GM18511 (cell line): ENCODE measurements around the gene GRM4.

Experiments used
- ATAC-seq: cut with Tn5 transposase; IDR thresholded peaks from one replicate; pipeline ENCODE4 v1.9.1; 2021; ENCODE audit warnings: mild to moderate bottlenecking, moderate library complexity; ENCODE audit not compliant: unreplicated experiment

Gene GRM4

DNA sequence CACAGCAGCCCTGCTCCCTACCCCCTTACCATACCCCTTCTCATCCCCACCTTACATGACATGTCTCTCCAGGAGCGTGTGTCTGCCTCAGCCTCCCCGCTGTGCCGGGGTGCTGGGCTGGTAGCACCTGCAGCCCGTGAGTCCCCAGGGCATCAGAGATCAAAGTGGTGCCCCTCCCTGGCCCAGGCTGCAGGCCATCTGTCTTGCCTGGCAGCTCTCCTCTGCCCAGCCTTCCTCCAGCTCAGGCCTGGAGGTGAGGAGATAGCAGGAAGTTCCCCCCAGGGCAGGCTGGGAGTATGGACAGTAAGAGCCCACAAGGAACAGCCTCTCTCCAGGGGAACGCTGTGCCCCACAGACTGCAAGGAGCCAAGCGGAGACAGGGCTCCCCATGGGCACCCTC, 35.3 kb downstream of the GRM4 start:
- ATAC-seq: no peak

DNA sequence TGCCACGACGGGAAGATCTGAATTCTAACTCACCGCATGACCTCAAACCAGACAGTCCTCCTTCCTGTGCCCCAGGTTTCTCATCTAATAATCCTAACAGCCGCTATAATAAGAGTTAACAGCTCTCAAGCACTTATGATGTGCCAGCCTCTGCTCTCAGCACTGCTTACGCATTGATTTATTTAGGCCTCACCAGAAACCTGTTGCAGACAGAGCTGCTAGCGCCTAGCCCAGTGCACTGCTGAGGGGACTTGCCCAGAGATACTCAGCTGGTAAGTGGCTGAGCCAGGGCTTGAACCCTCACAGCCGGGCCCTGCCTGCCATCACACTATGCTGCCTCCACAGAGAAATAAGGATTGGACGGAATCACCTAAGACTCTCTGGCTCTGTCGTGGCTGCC, 37.7 kb downstream of the GRM4 start:
- no peak for ATAC-seq

DNA sequence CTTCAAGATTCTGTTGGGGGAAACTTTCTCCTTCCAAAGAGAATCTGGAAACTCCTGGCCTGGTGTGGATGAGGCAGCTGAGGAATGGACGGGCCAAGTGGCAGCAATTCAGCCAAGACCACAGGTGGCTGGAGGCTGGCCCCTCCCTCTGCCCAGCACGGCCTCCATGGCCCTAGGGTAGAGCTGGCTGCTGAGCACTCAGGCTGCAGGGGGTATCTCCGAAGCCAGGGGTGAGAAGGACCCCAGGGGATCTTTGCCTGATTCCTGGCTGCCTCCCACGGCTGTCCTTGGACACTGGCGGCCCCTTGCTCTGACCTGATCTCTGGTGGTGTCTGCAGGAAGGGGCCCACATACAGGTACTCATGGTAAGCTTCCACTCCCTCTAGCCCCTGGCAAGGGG, 39.0 kb downstream of the GRM4 start:
- ATAC-seq: no peak

DNA sequence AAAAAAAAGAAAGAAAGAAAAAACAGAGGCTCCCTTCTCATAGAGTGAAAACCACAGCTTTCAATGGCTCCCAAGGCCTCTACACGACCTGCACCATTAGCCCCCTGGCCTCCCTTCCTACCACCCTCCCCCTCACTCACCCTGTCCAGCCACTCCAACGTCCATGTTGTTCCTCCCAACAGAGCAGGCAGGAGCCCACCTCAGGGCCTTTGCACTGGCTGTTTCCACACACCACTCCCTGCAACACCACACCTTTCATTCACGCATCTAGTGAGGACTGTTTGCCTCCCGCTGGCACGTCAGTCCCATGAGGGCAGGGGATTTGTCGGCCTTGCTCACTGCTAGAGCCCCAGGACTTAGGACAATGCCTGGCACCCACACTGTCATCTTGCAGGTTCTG, 39.5 kb downstream of the GRM4 start:
- ATAC-seq: no peak

DNA sequence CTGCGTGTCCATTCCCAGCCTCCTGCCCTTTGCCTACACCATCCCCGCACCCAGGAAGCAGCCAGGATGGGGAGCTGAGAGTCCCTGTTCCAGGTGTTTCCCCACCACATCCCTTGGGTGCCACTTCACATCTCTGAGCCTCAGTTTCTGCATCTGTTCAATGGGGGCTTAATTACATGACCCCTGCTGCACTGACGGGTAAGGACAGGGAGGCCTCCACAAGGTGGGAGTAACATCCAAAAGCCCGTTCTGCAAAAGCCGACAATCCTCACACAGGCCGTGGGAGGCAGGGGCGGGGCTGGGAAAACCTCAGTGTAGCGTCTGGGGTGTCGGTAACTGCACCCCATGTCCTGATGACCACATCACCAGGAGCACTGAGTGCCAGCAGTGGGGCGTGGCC, 41.3 kb downstream of the GRM4 start:
- no peak for ATAC-seq

DNA sequence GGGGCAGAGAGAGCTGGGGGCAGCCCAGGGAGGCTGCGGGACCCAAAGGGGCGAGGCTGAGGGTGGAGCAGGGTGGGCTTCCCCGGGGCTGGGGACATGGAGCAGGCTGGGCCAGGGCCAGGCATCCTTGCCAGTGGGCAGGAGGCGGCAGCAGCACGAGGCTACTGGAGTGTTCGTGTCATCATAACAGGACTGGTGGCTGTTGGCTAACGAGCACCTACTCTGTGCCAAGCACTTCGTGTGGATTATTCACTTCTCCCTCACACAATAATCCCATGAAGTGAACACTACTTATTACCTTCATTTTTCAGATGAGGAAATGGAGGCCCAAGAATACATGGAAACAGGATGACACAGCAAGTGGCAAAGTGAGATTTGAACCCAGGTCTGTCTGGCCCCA, 41.7 kb downstream of the GRM4 start:
- ATAC-seq: no peak

DNA sequence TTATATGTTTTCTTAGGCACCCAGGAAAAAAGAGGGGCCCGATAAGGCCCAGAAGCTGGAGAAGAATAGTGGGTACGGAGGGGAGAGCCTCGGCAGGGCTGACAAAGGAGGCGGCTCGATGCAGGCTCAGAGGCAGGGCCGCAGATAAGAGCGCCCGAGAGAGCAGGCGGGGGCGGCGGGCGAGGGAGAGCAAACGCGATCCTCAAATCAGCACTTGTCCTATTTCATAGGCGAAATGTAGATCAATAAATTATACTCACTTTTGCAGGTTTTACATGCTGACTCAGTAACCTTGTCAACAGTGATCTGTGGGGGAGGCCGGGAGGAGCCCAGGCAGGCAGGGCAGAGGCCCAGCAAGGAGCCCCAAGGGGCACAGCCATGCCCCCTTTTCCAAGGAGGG, 42.6 kb downstream of the GRM4 start:
- no peak for ATAC-seq

DNA sequence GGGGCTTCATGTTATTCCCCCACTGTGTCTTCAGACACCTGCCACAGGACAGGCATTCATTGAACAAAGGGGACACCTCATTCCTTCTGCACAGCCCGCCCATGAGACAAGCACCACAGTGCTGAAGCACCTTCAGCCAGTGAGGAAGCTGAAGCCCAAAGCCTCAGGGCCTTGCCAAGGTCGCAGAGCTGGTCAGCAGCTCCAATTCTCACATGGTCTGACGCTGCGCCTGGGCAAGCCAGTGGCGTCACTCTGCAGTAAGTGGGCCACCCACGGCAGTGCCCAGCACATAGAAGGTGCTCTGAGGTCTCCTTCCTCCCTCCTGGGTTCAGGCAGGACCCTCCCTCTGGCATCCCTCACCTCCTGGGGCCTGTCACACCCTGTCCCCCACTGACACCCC, 43.2 kb downstream of the GRM4 start:
- no peak for ATAC-seq

DNA sequence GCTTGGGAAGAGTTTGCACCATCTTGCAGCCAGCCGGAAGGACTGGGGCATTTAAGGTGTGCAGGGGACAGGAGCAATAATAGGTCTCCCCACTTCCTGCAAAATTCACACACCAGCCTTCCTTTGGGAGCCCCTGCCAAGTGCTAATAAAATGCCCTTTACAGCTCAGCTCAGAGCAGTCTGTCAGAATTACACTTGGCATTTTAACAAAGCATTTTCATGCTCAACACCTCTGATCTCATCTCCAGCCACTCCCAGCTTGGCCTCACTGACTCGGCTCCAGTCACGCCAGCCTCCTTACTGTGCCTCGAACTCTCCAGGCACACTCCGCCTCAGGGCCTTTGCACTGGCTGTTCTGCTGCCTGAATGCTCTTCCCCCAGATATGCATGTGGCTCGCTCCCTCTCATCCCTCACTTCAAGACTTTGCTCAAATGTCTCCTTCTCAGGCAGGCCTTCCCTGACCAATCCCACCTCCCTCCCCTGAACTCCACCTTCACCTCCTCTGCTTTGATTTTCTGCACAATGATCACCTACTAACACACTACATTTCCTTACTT, 43.7 kb downstream of the GRM4 start:
- ATAC-seq: no peak

DNA sequence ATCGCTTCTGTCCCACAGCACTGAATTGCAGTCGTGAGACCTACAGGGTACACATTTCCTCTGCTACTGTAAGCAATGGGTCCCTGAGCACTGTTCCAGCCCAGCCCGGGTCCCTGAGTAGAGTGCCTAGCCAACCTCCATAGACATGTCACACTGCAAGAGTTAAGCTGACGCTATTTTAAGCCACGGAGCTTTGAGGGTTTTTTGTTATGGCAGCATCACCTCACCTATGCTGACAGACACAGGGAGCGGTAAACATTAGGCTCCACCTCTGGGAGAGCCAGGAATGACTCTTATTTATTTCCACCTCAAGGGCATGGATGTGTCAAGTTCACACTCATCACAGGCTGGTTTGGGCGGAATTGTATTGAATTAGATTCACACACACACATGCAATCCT, 45.1 kb downstream of the GRM4 start:
- ATAC-seq: no peak

DNA sequence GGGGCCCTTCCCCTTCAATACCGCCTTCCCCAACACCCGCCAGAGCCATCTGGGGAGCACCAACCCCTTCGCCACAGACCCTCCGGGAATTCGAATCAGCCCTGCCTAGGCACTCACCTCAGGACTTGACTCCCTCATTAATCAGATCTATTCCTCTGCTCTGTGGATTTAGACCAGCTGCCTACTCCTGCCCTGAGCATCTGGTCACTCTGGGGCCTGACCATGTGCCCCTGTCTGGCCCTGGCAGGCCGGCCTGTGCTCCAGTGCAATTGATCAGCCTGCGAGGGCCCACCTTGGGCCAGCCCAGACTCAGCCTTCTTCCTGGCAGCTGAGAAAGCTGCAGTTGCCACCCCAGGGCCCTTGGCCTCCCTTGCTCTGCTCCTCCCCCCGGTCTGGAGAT, 46.0 kb downstream of the GRM4 start:
- ATAC-seq: no peak

DNA sequence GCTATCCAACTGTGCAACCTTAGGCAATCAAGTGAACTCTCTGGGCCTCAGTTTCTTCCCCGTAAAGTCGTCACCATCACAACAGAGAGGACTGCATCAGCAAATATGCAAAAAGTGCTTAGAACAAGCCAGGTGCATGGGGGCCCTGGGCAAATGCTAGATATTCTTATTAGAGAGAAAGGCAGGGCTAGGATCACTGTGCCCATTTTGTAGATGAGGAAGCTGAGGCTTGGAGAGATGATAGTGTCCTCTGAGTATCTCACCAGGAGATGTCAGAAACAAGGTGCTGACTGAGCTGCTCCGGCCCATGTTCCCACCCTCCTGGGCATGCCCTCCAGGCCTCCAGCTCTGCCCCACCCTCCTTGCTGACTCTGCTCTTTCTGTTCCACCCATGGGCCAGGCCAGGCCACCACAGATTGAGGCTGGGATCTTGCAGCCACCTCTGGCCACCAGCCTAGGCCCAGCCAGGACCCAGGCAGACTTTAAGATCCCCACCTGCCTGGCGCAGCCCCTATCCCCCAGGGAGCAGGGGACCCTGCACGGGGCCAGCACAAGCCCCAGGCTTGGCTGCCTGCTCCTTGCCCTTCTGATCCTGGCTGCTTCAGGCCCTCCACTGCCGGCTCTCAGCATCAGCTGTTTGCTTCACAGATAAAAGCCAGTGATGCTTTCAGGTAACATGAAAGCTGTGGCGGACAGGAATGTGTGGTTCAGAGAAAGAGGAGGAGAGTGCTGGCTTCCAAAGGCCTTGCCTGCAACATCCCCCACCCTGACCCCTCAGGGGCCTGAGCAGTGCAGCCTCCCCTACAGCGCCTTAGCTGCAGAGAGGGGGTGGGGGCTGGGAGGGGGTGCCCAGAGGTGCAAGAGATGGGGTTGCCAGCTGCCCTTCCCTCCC, 47.6 kb downstream of the GRM4 start:
- ATAC-seq: no peak

DNA sequence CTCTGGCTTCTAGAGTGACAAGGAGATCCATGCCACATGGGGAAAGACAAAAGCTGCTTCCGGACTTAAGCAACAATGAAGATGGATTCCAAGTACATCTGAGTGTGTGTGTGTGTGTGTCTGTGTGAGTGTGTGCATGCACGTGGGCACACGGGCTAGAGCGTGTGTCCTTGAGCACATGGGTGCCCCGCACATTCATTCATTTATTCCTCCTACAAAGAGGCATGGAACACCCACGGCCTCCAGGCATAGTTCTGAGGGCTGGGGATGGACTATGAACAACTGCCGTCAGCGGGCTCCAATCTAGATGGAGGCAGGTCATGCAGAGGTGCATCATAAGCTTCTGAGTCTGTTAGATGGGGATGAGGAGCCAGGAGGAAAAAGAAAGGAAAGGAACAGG, 49.1 kb downstream of the GRM4 start:
- no peak for ATAC-seq

DNA sequence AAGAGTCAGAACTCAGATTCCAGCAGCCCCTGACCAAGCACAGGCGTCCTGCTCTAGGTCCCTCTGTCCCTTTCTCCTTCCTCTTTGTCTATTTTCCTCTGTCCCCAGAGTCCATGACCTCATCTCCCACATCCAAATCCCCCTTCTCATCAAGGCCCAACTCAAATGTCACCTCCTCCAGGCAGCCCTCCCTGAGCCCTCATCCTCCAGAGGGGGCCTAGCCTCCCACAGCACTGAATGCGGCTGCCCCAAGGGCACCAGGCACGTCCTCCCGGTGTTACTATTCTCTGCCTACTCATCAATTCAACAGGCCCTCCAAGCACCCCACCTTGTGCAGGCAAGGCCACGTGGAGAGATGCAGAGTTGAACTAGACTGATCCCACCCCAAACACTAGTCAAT, 49.7 kb downstream of the GRM4 start:
- no peak for ATAC-seq

DNA sequence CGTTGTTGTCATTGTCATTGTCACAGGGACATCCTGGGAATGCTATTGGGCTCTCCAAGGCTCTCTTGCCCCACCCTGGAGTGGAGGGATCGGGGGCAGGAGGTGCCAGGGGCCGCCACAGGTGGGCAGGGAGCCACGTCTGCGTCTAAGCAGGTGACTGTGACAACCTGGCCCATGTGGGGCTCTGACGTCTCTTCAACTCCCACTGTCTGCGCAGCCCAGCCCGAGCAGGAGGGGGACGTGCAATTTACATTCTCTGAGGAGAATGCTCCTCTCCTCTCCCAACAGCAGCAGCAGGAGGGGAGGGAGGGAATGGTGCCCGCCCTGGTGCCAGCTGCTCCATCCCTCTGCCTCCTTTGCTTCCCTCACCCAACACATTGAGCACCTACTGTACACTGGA, 50.1 kb downstream of the GRM4 start:
- ATAC-seq: no peak

DNA sequence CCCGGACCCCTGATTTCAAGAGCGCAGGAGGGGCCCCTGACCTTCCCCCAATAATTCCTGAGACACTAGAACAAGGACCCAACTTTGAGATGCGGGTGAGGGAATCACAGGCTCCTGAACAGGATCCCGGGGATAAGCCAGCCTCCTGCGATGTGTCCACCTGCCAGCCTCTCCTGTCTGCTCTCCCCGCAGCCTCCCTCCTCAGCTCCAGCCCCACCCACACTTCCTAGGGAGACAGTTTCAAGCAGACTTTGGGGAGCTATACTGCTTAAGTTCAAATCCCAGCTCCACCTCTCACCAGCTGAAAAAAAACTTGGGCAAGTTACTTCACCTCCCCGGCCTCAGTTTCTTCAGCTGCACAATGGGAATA, 50.8 kb downstream of the GRM4 start:
- ATAC-seq: no peak

DNA sequence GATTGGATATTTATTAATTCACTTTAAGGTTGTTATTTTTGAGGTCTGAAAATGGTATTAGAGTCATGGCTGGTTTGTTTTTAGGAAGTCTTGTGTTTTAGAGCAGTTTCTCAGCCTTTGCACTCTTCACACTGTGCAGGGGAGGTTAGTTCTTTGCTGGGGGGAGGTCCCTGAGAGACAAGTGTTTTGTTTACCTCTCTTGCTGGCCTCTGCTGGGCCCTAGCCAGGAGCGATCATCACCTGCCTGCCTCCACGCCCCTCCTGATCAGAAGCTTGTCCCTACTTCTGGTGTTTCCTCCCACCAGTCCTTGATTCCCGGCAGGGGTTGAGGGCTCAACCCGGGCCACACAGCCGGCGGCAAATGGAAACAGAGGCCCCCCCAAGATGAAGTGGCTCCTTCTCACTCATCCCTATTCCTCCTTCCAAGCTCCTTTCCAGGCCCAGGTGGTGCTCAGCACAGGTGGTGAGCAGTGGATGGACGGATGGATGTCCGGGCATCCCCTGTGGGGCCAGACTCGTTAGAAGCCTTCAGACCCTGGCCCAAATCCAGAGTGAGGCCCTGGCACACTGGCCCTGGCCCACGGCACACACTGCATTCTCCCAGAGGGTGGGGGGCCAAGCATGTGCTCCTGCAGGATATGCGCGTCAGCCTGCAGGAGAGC, 51.3 kb downstream of the GRM4 start:
- ATAC-seq: no peak

DNA sequence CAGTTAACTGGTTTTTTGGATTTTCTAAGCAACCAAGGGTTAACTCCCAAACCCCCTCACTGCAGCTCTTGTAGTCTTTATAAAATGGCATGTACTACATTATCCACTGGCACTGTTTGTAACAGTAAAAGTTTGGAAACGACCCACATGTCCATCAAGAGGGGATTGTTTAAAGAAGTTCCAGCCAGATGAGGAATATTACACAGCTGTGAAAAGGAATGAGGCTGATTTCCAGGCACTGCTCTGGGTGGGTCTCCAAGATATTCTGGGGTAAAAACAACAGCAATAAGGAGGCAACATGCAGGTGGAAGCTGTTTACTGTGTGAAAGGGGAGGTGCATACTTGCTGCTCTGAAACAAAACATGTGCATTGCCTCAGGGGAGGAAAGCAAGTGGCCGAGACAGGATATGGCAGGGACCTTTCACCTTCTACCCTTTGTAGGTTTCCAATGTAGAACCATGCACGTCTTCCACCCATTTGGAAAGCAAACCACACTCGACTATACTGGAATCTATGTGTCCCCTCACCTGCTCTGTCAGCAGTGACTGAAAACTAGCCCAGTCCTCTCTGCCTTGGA, 51.9 kb downstream of the GRM4 start:
- no peak for ATAC-seq

DNA sequence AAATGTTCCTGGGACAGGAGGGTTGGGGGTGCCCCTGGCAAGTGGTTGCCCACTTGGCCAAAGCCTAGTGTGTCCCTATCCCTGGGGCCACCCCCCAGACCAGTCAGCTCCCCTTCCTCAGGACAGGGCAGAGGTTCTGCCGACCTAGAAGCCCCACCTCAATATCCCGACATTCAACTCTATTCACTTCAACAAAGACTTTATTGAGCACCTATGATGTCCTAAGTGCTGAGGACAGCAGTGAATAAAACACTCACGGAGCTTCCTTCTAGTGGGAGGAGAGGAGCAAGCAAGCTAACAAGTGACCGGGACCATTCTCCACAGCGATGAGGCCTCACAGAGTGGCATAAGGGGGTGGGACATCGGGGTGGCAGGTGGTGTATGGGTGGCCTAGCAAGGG, 52.7 kb downstream of the GRM4 start:
- ATAC-seq: no peak

DNA sequence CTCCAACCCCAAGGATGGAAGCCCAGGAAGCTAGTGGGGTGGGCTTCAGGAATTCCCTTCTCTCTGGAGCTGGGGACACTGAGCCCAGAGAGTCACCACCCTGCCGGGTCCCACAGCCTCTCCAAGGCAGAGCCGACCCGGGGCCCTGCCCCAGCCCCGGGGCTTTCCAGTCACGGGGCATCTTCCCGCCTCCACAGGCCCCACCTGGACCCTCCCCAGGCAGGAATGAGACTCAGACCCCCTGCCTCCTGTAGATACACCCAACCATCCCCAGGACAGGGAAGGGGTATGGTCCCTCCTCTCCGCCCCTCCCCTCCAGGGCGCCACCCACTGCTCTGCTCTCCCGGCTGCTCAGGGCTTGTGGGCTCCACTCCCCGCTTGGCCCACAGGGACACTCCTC, 53.3 kb downstream of the GRM4 start:
- no peak for ATAC-seq

DNA sequence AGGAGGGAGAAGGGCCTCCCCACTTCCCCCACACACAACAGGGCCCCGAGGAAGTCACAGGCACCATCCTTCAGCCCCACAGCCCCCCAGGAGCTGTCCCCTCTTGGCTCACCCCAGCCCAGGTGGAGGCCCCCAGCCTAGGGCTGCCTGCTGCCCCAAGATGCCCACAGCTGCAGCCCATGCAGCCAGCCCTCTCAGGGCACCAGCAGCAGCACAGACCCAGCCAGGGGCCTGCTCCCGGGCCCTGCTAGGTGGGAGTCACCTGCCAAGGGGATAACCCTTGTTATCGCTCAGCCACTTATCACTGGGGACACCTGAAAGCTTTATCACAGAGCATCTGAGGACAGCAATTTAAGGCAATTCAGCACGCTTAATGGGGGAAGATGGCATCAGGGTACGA, 55.0 kb downstream of the GRM4 start:
- ATAC-seq: no peak

DNA sequence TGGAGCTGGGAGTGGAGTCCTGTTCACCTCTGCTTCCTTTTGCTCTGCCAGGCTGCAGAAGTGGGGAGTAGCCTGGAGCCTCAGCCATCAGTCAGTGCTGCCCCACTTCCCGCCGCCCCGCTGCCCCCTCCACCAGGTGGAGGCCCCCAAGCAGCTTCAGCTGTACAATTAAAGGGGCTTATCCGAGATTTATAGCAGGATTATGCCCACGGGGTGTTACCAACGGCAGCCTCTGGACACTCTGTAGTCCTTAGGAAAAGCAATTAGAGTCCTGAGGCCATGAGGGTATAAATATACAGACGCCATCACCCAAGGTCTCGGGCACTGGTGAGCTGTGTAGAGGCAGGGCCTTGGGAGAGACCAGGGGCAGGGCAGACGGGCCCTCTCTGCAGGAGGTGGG, 55.4 kb downstream of the GRM4 start:
- ATAC-seq: no peak
